ENCODE measurements around the gene AKR1E2. TPM values are rescaled to one million over a fixed set of nuclear protein-coding genes. Genes with fewer than 3 reads are reported as not detected.

AKR1E2 gene
- total and polyA plus RNA-seq, 9 of the 15 experiments (the other 6 are each of a cell fraction or from before 2014, with no cell fraction given), result 4.2 to 16.6 (median 9.8) TPM

GRCh38 chr10:4825868-4826791 lies at the start of gene AKR1E2 (continued):
- TF ChIP-seq ARID4B (CRISPR knock-in tag; IDR thresholded peaks at IDR 0.05), result 0 out of 2 replicates have a peak, but pooled peaks have one; percentile 1
- peak; percentile 92 for TF ChIP-seq RBFOX2 (IDR thresholded peaks at IDR 0.05; ENCODE audit: low read depth, low read length)
- no peak for TF ChIP-seq BMI1 (IDR thresholded peaks at IDR 0.05; ENCODE audit: low read length)
- no peak for TF ChIP-seq ZNF12 (CRISPR knock-in tag; IDR thresholded peaks at IDR 0.05)
- TF ChIP-seq TCF7 (IDR thresholded peaks at IDR 0.05; ENCODE audit: borderline replicate concordance), result no peak; the same call in 1 of the 2 replicates
- TF ChIP-seq FIP1L1 (IDR thresholded peaks at IDR 0.05; ENCODE audit: low read depth, low read length, poor library complexity, severe bottlenecking), result no peak
- no peak for TF ChIP-seq ZC3H8 (IDR thresholded peaks at IDR 0.05)
- no peak for TF ChIP-seq JUN (IDR thresholded peaks at IDR 0.05; ENCODE audit: borderline replicate concordance, low read depth, low read length)
- no peak; the same call in 1 of the 2 replicates for TF ChIP-seq JUN (CRISPR knock-in tag; IDR thresholded peaks at IDR 0.05; ENCODE audit: borderline replicate concordance)
- TF ChIP-seq PTBP1 (IDR thresholded peaks at IDR 0.05; ENCODE audit: low read depth, low read length), result no peak
- TF ChIP-seq PPARD (CRISPR knock-in tag; IDR thresholded peaks at IDR 0.05), result no peak
- no peak for TF ChIP-seq ZC3H11A (IDR thresholded peaks at IDR 0.05; ENCODE audit: low read depth, low read length)
- TF ChIP-seq ZNF175 (CRISPR knock-in tag; IDR thresholded peaks at IDR 0.05; ENCODE audit: low read depth), result peak; percentile 97
- peak in 1 of 2 experiments; percentile 89; a peak in 2 of 3 replicates for TF ChIP-seq CBX3 (IDR thresholded peaks at IDR 0.05; ENCODE audit: borderline replicate concordance in 1 of 2, low read length in 2 of 2)
- no peak for TF ChIP-seq TCF15 (CRISPR knock-in tag; IDR thresholded peaks at IDR 0.05)
- no peak for TF ChIP-seq SREBF2 (CRISPR knock-in tag; IDR thresholded peaks at IDR 0.05)
- no peak for TF ChIP-seq ZBTB7A (IDR thresholded peaks at IDR 0.05; ENCODE audit: borderline replicate concordance, control insufficient read depth, low read depth, low read length)
- TF ChIP-seq ZNF277 (CRISPR knock-in tag; IDR thresholded peaks at IDR 0.05; ENCODE audit: borderline replicate concordance), result no peak
- no peak for TF ChIP-seq ZNF655 (CRISPR knock-in tag; IDR thresholded peaks at IDR 0.05)
- no peak for TF ChIP-seq PRPF4 (IDR thresholded peaks at IDR 0.05; ENCODE audit: insufficient read depth, low read depth, low read length, poor library complexity, severe bottlenecking)
